Hematopoietic multipotent progenitor cell (in vitro differentiated cells): Measurements from ENCODE around the gene UMPS. TPM values are rescaled to one million over a fixed set of nuclear protein-coding genes. Genes with fewer than 3 reads are reported as not detected.
"Not testable (repeated sequence)": the region's sequence is repeated elsewhere in the genome, so short reads cannot be mapped to it uniquely, and the experiment has no call there.

ENCODE experiments used
- DNase-seq, 3 donors: peaks; one replicate each; pipeline ENCODE4 v3.0.0-alpha.2; 2011 to 2015; ENCODE audit warnings: low read depth in 2 of 3, low spot score in 2 of 3
- total RNA-seq: library from RNA; depleted of rRNA; stranded (reverse); fragments of >200 nt; gene quantifications from one replicate; pipeline ENCODE4 v1.2.3, GENCODE V29; 2012

The UMPS gene
- total RNA-seq, 1 donor: 17.8 TPM

DNA sequence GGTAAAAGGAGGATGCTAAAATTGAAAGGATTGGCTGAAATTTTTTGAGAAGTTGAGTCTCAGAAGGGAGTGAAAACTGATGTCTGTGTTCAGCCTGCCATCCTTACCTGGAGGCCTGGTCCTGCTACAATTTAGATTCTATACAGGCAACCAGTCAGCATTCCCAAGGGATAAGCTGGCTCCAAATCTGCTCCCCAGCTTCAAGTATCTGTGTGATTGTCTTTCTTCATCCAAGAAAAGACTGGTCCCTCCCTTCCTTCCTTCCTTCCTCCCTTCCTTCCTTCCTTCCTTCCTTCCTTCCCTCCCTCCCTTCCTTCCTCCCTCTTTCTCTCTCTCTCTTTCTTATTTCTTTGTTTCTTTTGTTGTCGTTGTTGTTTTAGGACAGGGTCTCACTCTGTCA lies 24.7 kb upstream of the UMPS start:
- no peak for DNase-seq

DNA sequence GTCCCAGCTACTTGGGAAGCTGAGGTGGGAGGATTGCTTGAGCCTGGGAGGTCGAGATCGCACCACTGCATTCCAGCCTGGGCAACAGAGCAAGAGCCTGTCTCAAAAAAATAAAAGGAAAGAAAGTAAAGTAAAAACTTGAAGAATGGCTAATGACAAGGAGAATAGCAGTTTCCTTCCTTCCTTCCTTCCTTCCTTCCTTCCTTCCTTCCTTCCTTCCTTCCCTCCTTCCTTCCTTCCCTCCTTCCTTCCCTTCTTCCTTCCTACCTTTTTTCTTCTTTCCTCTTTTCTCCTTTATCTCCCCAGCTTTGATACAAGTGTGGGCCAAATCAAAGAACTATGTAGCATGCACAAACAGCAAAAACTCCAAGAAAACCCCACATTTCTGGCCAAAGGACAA lies 23.0 kb upstream of the UMPS start:
- not testable (repeated sequence) for DNase-seq

DNA sequence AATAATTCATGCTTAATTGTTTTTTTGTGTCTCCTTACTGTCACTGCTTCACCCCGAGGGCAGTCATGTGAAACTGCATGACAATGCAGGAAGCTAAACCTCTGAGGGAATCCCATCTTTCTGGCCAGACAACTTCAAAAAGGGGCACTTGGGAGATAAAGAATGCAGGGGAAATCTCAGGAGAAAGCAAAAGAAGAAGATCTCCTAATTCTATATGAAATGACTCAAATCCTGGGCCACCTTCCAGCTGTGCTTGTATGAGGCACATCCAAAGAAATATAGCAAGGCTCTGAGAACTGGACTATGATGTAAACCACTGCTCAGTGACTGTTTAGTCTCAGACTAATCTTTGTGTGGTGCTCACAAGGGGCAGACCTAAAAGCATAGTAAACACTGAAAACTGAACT lies 22.6 kb upstream of the UMPS start:
- DNase-seq: no peak

DNA sequence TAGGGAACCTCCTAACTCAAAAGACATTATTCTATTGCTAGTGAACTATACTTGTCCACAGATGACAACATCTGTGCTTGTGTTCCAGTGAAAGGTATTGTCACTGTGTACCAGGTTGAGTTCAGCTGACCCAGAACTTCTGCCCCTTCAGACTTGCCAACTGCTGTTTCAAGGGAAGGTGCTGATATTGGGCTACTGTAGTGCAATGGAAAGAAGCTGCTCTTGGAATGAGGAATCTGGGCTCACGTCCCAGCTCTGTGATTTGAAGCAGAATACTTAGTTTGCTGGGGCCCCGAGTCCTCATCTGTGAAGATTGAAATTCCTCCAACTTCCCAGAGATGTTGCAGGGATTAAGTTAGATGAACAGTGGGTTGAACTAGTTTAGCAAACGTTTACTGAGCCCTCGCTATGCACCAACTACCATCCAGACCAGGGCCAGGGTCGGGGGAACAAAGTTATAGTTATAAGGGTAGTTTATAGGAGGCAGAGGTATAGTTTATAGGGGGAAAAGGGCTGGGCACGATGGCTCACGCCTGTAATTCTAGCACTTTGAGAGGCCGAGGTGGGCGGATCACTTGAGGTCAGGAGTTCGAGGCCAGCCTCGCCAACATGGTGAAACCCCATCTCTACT lies 15.9 kb upstream of the UMPS start:
- no peak for DNase-seq

DNA sequence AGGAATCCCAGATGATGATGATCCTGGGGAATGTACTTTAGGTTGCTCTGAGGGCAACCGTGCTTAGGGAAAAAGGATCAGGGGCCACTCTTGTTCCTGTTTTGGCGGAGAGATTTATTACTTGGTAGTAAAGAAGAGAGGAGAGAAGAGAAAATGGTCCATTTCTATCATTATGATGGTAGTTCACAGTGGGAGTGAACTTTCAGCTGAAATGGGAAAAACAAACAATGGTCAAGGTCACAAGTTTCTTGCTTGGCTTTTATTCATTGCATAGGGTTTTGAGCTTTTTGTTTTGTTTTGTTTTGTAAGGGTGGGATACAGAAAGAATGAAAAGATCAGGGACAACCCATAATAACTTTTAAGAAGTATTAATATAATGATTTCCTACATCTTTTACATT lies 7.7 kb upstream of the UMPS start:
- no peak for DNase-seq

DNA sequence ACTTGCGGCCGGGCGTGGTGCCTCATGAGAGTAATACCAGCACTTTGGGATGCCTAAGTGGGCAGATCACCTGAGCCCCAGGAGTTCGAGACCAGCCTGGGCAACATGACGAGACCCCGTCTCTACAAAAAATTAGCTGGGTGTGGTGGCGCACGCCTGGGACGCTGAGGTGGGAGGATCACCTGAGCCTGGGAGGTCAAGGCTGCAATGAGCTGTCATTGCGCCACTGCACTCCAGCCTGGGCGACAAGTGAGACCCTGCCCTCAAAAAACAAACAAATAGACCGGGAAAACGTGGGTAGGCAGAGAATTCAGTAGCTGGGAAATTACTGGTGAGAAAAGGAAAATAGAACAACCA lies 667 bp downstream of the UMPS start:
- DNase-seq: no peak

DNA sequence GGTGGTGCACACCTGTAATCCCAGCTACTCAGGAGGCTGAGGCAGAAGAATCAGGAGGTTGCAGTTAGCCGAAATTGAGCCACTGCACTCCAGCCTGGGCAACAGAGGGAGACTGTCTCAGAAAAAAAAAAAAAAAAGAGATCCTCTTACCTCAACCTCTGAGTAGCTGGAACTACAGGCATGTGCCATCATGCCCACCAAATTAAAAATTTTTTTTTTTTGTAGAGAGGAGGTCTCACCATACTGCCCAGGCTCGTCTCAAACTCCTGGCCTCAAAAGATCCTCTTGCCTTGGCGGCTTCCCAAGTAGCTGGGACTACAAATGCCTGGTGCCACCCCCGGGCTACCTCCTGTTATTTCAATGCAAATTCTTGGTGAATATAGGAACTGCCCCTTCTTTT lies 1.5 kb downstream of the UMPS start:
- no peak for DNase-seq

DNA sequence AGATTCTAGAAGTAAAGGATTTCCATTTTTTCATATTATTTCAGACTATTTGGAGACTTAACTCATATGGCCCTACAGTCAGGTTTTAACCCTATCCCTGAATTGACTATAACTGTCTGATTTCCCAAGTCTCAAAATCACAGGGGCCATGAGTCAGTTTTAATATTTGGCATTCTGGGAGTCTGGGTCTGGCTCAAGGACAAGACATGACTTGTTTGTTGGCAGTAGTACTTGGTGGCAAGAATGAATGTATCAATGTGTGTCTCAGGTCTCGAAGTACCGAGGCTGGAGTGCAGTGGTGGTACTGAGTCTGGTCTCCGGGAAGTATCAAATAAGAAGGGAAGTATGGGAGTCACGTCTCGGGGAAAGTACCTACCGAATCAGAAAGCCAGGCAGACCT lies 10.8 kb downstream of the UMPS start:
- DNase-seq: no peak

DNA sequence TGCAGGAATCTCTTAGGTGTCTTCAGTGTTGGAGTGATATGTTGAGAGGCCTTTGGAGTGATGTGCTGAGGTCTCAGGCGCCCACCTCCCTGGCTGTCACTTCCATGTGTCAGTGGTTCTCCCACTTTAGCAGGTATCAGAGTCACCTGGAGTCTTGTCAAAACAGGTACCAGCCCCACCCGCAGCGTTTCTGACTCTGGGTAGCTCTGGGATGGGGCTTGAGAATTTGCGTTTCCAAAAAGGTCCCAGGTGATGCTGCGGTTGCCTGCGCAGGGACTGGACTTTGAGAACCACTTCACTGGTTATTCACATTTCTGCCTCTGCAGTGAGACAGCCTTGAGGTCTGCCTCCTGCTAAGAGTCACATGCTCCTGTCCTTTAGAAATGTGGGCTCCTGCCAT lies 15.5 kb downstream of the UMPS start:
- no peak for DNase-seq

DNA sequence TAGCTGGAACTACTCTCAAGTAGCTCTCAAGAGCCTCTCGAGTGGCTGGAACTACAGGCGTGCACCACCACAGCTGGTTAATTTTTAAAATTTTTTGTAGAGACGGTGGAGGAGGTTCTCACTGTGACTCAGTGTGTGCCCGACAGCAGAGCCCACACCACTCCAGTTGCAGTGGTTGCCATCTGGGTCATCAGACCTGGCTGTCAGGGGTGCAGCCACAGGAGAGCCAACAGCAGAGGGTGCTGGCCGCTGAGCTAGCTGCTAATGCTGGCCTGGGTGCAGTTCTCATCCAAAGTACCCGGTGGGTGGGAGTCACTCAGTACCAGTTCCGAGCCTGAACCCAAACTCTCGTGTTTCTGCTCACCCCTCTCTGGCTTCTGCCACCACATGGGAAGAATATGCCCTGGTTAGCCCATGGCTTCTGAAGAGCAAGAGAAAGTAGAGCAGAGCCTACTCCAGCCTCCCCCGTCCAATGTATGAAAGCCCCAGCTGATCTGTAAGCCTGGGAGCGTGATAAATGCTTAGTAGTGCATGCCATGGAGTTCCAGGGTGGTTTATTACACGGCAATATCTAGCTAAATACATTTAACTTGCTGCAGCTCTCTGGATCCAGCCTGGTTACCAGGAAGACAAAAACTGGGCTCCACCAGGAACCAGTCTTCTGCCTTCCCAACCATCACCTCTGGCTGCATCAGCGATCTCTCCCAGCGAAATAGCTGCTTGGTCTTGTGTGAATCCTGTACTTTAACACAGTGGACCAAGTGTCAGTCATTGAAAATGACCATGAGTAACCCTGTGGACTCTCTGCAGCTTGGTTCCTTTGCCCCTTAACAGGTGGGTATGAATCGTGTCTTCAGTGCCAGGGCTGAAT lies 17.1 kb downstream of the UMPS start:
- DNase-seq: no peak

DNA sequence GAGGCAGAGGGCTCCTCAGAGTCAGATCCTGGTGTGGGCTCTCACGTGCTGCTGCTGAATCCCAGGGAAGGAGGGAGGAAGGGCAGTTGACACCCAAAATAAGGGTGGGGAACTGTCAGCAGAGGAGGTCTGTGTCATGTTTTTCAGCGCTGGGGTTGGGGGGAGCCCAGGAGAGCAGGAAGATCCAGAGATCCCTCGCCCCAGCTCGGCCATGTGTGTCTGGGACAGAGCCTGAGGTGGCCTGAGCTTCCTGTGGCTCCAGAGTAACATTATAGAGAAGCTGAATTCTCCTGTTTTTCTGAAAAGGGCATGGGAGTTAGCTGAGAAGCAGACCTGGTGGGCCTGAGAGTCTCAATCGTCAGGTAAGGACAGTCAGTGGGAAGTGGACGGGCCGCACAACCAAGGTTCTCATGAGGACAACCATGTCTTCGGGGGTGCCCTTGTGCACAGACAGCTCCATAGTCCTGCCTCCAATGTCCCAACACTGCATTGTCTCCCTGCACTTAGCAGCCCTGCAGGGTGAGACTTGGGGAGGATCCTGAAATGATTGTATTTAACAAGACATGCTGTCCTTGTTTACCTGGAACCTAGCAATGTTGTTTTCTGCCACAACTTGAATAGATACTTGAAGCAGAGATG lies 18.4 kb downstream of the UMPS start:
- no peak for DNase-seq

DNA sequence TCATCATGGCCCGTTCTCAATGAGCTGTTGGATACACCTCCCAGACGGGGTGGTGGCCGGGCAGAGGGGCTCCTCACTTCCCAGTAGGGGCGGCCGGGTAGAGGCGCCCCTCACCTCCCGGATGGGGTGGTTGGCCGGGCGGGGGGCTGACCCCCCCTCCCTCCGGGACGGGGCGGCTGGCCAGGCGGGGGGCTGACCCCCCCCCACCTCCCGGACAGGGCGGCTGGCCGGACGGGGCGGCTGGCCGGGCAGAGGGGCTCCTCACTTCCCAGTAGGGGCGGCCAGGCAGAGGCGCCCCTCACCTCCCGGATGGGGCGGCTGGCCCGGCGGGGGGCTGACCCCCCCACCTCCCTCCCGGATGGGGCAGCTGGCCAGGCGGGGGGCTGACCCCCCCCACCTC lies 19.6 kb downstream of the UMPS start:
- not testable (repeated sequence) for DNase-seq

DNA sequence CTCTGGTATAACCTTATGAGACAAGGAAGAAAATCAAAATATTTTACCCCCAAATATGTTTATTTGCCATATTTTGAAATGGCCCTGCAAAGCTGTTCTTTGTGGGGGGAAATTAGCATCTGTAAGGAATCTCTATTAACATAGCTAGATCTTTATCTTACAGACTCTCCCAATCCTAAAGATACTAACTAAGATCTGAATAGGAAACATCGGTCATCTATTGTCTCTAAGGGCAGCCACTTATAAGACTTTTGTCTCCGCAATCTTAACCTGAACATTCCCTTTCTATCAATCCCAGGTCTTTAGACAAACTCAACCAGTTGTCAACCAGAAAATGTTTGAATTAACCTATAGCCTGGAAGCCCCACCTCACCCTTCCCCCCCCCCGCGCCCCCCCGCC lies 21.2 kb downstream of the UMPS start:
- DNase-seq: no peak

DNA sequence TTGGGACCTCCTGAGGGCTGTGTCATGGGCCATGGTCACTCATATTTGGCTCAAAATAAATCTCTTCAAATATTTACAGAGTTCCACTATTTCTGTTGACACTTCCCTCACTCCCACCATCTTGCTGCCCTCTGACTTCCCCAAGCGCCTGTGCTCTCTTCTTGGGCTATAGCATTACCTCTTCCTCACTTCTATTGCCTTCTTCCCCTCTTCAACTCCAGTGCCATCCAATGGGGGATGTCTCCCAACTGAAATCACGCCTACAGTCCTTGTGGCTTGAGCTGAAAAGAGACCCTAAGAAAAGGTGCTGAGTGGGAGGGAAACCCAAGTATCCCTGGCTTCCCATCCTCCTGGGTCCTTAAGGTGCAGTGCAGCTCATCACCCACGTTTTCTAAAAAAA lies 21.8 kb downstream of the UMPS start:
- no peak for DNase-seq

DNA sequence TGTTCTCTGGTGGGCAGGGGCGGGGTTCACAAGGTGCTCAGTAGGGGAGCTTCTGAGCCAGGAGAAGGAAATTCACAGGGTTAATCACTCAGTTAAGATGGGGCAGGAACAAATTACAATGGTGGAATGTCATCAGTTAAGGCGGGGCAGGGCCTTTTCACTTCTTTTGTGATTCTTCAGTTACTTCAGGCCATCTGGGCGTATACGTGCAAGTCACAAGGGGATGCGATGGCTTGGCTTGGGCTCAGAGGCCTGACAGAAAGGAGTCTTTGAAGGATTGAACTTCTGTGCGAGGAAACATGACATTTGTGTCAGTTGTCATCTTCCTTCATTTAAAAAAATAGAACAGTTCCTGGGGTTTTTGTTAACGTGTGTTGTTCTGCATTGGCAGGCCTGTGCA lies 27.7 kb downstream of the UMPS start:
- not testable (repeated sequence) for DNase-seq

DNA sequence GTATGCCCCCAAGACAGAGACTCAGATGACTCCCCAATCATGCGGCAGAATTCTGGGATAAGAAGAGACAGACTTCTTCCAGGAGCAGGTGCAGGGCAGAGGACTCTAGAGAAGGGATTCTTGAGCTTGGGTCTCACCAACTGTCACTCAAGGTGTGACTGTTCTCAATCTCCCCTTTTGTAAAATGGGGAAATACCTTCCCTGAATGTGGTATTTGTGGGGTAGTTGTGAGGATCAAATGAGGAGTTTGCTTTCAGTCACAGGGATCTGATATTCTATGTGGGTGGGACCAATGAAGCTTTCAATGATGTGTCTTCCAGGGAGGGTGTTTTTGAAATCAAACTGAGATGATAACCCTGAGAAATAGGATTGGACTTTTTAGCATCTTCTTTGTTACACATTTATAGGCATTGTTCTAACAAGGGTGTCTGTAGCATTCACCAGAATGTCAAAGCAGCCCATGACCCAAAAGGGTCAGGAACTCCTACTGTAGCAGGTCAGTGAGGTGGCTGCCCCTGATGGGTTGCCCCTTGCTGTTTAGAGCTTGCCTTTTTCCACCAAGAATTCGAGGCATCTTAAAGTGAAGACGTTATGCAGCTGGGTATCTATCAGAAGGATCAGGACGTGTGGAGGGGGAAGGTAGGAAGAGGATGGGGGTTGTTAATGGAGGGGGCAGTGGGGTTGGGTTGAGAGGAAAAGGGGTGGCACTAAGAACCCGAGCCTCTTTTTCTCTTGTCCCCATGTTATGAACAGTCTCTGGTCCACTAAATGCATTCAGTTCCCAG lies 28.8 kb downstream of the UMPS start:
- DNase-seq: no peak

DNA sequence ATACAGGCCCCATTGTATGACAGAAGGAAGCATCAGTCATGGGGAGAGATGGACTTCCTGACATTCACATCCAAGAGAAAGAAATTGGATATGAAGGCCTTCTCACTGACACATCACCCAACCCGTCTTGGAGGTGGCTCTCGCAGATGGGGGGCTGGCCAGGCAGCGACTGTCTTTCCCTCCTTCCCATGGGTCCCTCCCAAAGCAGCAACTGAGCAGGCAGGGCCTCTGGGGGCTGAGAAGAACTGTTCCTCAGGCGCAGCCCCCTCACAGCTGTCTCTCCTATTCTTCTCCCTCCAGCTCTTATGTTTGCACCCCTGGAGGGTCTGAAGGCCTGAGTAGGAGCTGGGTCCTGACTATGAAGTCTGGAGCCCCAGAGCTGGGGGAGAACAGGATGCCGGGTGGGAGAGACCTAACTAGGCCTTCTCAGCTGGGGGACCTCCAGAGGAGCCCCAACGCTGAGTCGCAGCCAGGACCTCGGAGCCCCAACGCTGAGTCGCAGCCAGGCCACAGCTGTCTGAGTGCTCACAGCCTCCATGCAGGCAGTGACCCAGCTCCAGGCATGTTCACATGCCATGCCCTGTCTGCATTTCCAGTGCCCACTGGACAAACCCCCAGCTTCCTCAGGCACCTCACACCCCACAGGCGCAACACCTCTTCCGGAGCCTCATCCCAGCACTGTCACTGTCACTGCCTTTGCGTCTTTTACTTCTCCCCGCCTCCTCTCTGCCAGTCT lies 29.6 kb downstream of the UMPS start:
- DNase-seq: no peak

DNA sequence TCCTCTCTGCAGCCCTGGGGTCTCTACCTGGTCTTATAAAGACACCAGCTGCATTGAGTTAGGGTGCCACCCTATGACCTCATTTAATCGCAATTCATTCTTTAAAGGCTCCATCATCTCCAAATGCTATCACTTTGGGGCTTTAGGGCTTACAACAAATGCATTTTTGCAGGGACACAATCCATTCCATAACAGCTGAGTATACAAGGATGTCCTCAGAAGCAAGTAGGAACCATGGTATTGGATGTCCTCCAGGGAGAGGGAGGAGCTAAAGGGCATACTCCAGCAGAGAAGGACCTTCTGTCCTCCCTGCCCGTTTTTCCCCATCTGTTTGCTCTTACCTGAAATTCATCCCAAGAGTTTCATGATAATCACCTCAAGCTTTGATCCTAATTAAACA lies 30.3 kb downstream of the UMPS start:
- DNase-seq: no peak

DNA sequence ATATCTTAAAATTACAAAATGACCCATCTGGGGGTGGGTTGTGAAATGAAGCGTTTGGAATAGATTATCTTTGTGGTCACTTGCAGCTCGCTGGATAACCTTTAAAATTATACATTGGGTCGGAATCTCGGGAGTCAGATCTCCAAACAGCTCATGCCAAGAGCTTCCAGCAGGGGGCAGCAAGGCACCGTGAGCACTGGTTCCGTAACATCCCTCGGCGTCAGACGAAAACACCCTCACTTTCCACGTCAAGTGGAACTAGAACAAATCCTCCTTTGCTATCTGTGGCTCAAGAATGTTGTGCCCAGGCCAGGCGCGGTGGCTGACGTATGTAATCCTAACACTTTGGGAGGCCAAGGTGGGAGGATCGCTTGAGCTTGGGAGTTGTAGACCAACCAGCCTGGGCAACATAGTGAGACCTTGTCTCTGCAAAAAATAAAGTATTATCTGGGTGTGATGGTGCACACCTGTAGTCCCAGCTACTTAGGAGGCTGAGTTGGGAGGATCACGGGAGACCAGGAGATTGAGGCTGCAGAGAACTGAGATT lies 31.1 kb downstream of the UMPS start:
- peak; percentile 58 to 85 (median 70) for DNase-seq

DNA sequence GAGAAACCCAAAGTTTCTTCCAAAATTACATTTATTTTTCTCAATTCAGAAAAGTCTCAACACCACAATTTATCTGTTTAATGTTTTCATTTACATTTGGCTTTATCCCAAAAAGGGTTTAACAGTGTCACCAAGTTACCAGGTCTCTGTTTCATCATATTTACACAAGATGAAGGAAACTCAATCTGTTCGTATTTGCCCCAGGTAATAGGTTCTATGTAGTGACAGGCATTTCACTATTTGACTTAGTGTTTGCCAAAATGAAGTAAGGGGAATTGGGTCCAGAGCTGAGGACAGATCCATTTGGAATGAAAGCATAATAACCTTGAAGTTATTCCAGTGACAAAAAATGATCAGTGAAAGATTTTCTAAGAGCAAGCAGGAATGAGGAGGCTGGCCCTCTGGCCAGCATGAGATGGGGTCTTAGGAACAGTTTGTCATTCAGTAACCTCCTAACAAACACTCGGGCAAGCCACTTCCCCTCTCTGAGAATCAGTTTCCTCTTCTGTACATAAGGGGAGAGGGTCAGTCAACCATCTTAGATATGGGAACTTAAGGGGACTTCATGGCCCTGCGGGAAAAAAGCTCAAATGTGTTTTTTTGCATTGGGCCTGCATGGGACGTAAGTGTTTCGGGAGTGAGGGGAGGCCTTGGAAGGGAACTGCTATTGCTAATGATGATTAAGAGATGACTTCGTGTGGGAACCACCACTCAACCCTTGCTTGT lies 31.8 kb downstream of the UMPS start:
- DNase-seq: no peak
